ENCODE results near the gene TRERF1.
"Not testable (repeated sequence)": the region's sequence is repeated elsewhere in the genome, so short reads cannot be mapped to it uniquely, and the experiment has no call there.

The TRERF1 gene

GRCh38 chr6:42471714-42472113 lies 20.0 kb upstream of the TRERF1 start:
- DNase-seq (ENCODE audit: low spot score): no peak
- no peak for TF ChIP-seq CTCF (IDR thresholded peaks at IDR 0.05; ENCODE audit: extremely low read depth, insufficient read depth, missing control alignments)
- in situ Hi-C loops (cut with MboI; ENCODE audit: low pct_unique_long_range_greater_than_20kb, low sequenced_read_pairs, unreplicated experiment): no loop called here

- no peak for TF ChIP-seq CTCF (IDR thresholded peaks at IDR 0.05; ENCODE audit: extremely low read depth, insufficient read depth, missing control alignments)
- no peak for DNase-seq (ENCODE audit: low spot score)
- in situ Hi-C loops (cut with MboI; ENCODE audit: low pct_unique_long_range_greater_than_20kb, low sequenced_read_pairs, unreplicated experiment): no loop called here
These were observed 19.4 kb upstream of the TRERF1 start for GRCh38 chr6:42471142-42471541.

- in situ Hi-C loops (cut with MboI; ENCODE audit: low pct_unique_long_range_greater_than_20kb, low sequenced_read_pairs, unreplicated experiment): no loop called here
- no peak for TF ChIP-seq CTCF (IDR thresholded peaks at IDR 0.05; ENCODE audit: extremely low read depth, insufficient read depth, missing control alignments)
- no peak for DNase-seq (ENCODE audit: low spot score)
These were observed 16.5 kb upstream of the TRERF1 start for GRCh38 chr6:42468273-42468672.

- in situ Hi-C loops (cut with MboI; ENCODE audit: low pct_unique_long_range_greater_than_20kb, low sequenced_read_pairs, unreplicated experiment): no loop called here
- no peak for TF ChIP-seq CTCF (IDR thresholded peaks at IDR 0.05; ENCODE audit: extremely low read depth, insufficient read depth, missing control alignments)
- DNase-seq (ENCODE audit: low spot score): no peak
These were observed 15.9 kb upstream of the TRERF1 start for GRCh38 chr6:42467651-42468050.

- DNase-seq (ENCODE audit: low spot score); in situ Hi-C loops (cut with MboI; ENCODE audit: low pct_unique_long_range_greater_than_20kb, low sequenced_read_pairs, unreplicated experiment): not testable (repeated sequence)
These were observed 14.7 kb upstream of the TRERF1 start for GRCh38 chr6:42466470-42466869.

GRCh38 chr6:42462474-42462972 lies 10.8 kb upstream of the TRERF1 start:
- no peak for DNase-seq (ENCODE audit: low spot score)
- TF ChIP-seq CTCF (IDR thresholded peaks at IDR 0.05; ENCODE audit: extremely low read depth, insufficient read depth, missing control alignments): no peak
- in situ Hi-C loops (cut with MboI; ENCODE audit: low pct_unique_long_range_greater_than_20kb, low sequenced_read_pairs, unreplicated experiment): no loop called here

- in situ Hi-C loops (cut with MboI; ENCODE audit: low pct_unique_long_range_greater_than_20kb, low sequenced_read_pairs, unreplicated experiment): no loop called here
- no peak for TF ChIP-seq CTCF (IDR thresholded peaks at IDR 0.05; ENCODE audit: extremely low read depth, insufficient read depth, missing control alignments)
- DNase-seq (ENCODE audit: low spot score): no peak
These were observed 9.2 kb upstream of the TRERF1 start for GRCh38 chr6:42460883-42461282.

Measured in GM13977 (cell line).